Measurements from ENCODE around the gene RAD51D. TPM values are rescaled to one million over a fixed set of nuclear protein-coding genes. Genes with fewer than 3 reads are reported as not detected.
"Not testable (repeated sequence)": the region's sequence is repeated elsewhere in the genome, so short reads cannot be mapped to it uniquely, and the experiment has no call there.

Gene RAD51D
- total RNA-seq, 2 donors from 2014 or later: 2.0 to 4.5 TPM

DNA sequence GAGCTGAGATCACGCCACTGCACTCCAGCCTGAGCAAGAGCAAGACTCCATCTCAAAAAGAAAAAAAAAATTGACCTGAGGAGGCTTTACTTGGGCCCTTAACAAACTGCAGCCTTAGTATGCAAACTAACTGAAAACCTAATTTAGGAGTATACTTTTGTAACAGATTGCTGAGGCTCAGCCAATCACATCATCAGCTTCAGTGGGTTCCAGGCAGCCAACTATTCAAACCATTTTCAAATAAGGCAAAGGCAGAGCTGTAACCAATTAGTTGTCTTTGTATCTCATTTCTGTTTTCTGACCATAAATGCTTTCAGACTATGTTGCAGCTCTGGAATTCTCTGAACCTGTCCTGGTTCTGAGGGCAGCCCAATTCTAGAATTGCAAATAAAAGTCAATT lies 23.9 kb downstream of the RAD51D start:
- no peaks in the 10 kb centered on the region for H3K9me3 ChIP-seq
- no peak overlapping the region for H3K27ac ChIP-seq
- no peaks in the 10 kb centered on the region for H3K4me1 ChIP-seq
- DNase-seq (ENCODE audit: low spot score): no peak
- TF ChIP-seq, protein P1, sequence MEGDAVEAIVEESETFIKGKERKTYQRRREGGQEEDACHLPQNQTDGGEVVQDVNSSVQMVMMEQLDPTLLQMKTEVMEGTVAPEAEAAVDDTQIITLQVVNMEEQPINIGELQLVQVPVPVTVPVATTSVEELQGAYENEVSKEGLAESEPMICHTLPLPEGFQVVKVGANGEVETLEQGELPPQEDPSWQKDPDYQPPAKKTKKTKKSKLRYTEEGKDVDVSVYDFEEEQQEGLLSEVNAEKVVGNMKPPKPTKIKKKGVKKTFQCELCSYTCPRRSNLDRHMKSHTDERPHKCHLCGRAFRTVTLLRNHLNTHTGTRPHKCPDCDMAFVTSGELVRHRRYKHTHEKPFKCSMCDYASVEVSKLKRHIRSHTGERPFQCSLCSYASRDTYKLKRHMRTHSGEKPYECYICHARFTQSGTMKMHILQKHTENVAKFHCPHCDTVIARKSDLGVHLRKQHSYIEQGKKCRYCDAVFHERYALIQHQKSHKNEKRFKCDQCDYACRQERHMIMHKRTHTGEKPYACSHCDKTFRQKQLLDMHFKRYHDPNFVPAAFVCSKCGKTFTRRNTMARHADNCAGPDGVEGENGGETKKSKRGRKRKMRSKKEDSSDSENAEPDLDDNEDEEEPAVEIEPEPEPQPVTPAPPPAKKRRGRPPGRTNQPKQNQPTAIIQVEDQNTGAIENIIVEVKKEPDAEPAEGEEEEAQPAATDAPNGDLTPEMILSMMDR (IDR thresholded peaks at IDR 0.05): no peak
- H3K4me3 ChIP-seq: no peak overlapping the region
- H3K27me3 ChIP-seq: no peaks in the 10 kb centered on the region
- peaks cover 8% of the 10 kb centered on the region for H3K36me3 ChIP-seq

DNA sequence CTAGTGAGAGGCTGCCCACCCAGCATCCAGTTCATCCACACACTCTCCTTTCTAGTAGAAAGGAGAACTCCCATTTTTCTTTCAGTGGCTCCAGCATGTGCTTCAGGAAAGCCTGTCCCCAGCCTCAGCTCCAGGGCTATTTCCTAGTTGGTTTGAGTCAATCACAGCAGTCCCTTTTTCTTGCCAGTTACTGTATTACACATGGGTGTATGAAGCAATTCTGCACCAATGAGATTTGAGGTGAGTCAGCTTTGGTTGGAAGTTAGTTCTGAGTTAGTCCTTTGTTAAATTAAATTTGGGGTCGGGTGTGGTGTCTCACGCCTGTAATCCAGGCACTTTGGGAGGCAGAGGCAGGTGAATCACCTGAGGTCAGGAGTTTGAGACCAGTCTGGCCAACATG lies 24.8 kb downstream of the RAD51D start:
- peaks cover under 1% of the 10 kb centered on the region for H3K36me3 ChIP-seq
- H3K27me3 ChIP-seq: no peaks in the 10 kb centered on the region
- peaks cover 0 to under 1% of the 10 kb centered on the region in 2 donors for H3K4me1 ChIP-seq
- no peaks in the 10 kb centered on the region for H3K9me3 ChIP-seq
- H3K27ac ChIP-seq: no peak overlapping the region
- H3K4me3 ChIP-seq: no peak overlapping the region
- TF ChIP-seq, protein P1 (IDR thresholded peaks at IDR 0.05): no peak
- DNase-seq (ENCODE audit: low spot score): no peak

DNA sequence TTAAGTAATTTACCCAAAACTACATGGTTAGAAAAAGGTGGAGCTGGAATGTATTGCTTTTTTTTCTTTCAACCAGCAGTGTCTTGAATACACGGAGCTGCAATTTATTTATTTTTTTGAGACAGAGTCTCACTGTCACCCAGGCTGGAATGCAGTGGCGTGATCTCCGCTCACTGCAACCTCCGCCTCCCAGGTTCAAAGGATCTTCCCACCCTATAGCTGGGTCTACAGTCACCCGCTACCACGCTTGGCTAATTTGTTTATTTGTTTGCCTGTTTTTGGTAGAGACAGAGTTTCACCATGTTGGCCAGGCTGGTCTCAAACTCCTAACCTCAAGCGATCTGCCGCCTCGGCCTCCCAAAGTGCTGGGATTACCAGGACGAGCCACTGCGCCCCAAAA lies 29.0 kb downstream of the RAD51D start:
- not testable (repeated sequence) for H3K27ac ChIP-seq; H3K9me3 ChIP-seq; H3K27me3 ChIP-seq; DNase-seq (ENCODE audit: low spot score); H3K4me3 ChIP-seq; H3K36me3 ChIP-seq
- H3K4me1 ChIP-seq: peaks cover 0 to 13% of the 10 kb centered on the region in 2 donors

DNA sequence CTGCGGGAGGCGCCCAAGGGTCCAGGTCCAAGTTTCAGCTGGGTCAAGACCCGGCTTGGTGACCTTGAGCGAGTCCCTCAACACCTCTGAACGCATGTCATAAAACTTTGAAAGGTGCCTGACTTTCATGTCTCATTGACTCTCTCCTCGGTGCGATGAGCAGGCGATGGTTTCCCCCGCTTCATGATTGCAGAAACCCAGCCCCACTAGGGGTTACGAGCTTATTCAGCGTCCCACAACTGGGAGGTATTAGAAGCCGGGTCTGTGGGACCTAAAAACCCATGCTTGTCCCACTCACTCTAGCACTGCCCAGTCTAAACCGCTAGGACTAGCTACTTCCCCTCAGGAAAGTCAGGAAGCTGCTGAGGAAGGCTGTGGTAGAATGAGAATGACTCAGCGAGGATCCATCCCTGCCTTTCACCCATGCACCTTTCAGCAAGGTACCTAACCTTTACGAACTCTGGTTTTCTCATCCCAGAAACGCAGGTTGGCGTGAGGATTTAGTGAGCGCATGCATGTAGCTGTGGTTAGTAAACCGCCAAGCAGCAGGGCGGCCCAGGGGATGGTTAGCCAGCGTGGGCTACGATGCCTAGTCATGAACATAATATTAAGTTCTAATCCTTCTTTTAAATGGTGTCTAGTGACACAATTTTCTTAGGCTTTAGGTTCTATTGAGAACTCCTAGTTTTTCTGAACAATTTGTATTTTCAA lies 29.9 kb downstream of the RAD51D start:
- H3K27ac ChIP-seq: peak overlapping the region; percentile 52 to 93

DNA sequence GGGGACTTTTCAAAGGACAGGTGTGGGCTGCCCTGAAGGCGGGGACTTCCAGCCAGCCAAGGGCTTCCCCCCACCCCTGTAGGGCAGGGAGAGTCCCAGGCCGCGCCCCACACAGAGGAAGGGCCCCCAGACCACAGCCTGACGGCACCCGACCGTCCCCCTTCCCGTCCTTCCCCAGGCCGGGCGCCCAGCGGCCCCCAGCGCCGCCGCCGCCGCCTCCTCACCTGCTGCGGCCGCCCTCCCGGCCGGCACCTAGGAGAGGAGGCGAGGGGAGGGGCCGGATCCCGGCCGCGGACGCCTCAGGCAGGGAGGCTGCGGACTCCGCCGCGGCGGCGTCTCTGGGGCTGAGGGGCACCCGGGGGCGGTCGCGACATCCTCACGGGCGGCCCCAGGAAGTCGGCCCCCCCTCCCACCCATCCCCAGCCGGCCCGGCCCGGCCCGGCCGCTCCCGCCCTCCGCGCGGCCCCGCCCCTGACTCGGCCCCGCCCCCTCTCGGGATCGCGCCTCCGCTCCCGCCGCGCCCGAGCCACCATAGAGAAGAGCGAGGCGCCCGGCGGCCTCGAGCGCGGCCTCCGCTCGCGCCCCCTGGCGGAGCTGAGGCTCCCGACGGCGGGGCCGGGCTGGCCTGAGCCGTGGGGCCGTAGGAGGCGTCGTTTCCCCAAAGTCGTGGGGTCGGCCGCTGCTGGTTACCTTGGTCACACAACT lies 30.6 kb downstream of the RAD51D start:
- no peaks in the 10 kb centered on the region for H3K9me3 ChIP-seq
- TF ChIP-seq, protein P1 (IDR thresholded peaks at IDR 0.05): peak; percentile 86 to 91
- H3K4me3 ChIP-seq: peak overlapping the region; percentile 77 to 98
- no peaks in the 10 kb centered on the region for H3K36me3 ChIP-seq
- H3K27me3 ChIP-seq: no peaks in the 10 kb centered on the region
- H3K27ac ChIP-seq: peak overlapping the region; percentile 87 to 93
- DNase-seq (ENCODE audit: low spot score): peak; percentile 87
- peaks cover 0 to 13% of the 10 kb centered on the region in 2 donors for H3K4me1 ChIP-seq

More for the DNA sequence above, 29.9 kb downstream of the RAD51D start:
- Histone ChIP-seq H3K4me3 (peak overlapping the region; percentile 17 to 98), H3K9me3 (no peaks in the 10 kb centered on the region), H3K4me1 (peaks cover 0 to 13% of the 10 kb centered on the region in 2 donors), H3K36me3 (no peaks in the 10 kb centered on the region), H3K27me3 (no peaks in the 10 kb centered on the region)
- no peak for DNase-seq (ENCODE audit: low spot score)
- TF ChIP-seq, protein P1 (IDR thresholded peaks at IDR 0.05): peak in 1 of 2 donors; percentile 38

DNA sequence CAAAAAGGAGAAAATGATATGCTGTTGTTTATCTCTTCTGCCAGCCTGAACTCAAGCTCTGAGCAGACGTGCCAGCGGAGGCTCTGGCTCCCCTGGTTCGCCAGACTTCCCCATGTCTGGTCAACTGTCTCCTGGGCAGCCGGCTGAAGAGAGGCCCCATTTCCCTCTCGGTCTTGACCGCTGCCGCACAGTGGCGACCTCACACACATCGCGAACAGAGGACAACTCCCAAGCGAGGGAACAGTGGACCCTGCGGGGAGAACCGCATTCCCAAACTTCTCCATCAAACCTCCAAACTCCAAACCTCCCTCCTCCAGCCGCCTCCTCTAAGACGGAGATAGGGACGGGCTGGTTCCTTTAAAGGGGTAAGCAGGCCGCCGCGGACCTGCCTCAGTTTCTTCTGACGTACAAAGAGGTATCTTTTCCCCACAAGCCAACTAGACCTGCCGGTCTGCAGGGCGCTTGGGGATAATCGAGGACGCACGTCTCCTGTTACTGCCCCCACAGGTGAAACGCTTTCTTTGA lies 31.2 kb downstream of the RAD51D start:
- Histone ChIP-seq H3K27ac (peak overlapping the region; percentile 87 to 93), H3K4me3 (peak overlapping the region; percentile 77 to 98), H3K4me1 (peaks cover 0 to 13% of the 10 kb centered on the region in 2 donors), H3K36me3 (no peaks in the 10 kb centered on the region), H3K9me3 (no peaks in the 10 kb centered on the region), H3K27me3 (no peaks in the 10 kb centered on the region)
- peak; percentile 74 for DNase-seq (ENCODE audit: low spot score)
- TF ChIP-seq, protein P1 (IDR thresholded peaks at IDR 0.05): peak in 1 of 2 donors; percentile 18
